ENCODE results near the gene ARNT2. TPM values are rescaled to one million over a fixed set of nuclear protein-coding genes. Genes with fewer than 3 reads are reported as not detected.

Gene ARNT2
- total RNA-seq, 1 experiment from 2014 or later = 7.0 TPM

- POLR2A ChIA-PET = no interaction called here
- Mint-ChIP-seq H3K27ac (no peak overlapping the region; the same call in 1 of the 2 replicates), H3K27me3 (ENCODE audit: low read depth) (no peaks in the 10 kb centered on the region; the same call in 1 of the 2 replicates), H3K36me3 (no peaks in the 10 kb centered on the region), H3K4me3 (no peak overlapping the region), H3K4me1 (peaks cover 23% of the 10 kb centered on the region), H3K9me3 (no peaks in the 10 kb centered on the region)
- CTCF ChIA-PET = interaction anchor here (2.3 kb wide), 1 partner anchor 186 kb away, joined by 5 read pairs; no protein-coding TSS in a partner anchor
- 0 out of 2 replicates have a peak, but pooled peaks have one; percentile 34 for ATAC-seq
- TF ChIP-seq HMGA2 (CRISPR knock-in tag; IDR thresholded peaks at IDR 0.05) (no peak), ELF4 (CRISPR knock-in tag; IDR thresholded peaks at IDR 0.05; ENCODE audit: low read depth) (no peak)
- DNase-seq (ENCODE audit: low spot score) = no peak
Observed at GRCh38 chr15:80590761-80591355, 186.7 kb downstream of the ARNT2 start.

DNA sequence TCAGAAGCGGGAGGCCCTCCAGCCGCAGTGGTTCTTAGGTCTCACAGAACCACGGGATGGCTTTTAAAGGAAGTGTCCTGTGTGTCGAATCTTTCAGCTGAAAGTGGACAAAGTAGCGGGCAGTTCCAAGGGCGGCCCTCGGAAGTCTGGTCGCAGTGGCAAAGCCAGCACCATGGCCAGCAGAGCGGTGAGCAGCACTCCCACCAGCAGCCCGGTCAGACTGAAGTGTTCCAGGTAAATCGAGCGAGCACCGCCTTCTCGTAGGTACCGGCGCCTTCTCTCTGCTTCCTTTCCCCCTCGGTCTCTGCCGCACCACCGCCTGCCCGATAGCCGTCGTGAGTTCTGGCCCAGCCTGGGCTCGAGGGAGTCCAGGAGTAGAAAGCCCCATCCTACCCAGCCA, 187.3 kb downstream of the ARNT2 start:
- H3K4me3 Mint-ChIP-seq = no peak overlapping the region
- peaks cover 17% of the 10 kb centered on the region for H3K4me1 Mint-ChIP-seq
- no peaks in the 10 kb centered on the region for H3K36me3 Mint-ChIP-seq

DNA sequence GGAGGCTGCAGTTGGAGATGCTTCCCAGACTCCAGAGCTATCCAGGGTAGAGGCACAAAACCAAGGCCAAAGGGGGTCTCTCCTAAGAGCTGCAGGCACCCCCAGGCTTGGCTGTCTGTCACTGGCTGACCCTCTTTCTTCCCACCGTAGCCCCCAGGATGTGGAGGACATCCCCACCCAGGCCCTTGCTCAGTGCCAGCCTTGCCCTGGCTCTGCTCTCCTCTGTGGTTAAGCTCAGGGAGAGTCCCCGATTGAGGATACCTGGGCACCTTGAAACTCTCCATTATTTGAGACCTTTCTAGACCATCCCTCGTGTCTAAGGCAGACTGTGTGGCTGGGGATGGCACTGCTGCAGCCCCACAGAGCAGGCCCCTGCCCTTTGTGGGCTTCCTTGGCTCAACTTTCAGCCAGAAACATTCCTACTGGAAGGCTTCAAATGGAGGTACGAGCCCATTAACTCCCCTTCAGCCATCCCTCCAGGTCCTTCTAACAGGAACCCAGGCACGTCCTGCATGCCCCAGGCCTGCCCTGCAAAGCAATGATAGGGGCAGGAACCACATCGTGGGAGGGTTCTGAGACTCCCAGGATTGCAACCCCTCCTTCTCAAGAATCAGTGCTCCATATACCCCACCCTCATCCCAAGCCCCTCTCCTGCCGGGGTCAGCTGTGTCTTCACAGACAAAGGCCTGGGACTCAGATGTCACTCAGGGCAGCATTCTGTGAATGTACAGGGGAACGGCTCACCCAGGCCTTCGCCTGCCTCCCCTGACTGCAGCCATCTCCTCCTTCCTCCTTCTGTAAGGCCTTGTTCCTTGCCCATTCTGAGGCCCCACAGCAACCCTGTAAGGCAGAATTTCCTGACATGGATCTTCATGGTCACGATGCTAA, 188.0 kb downstream of the ARNT2 start:
- ChIA-PET POLR2A (no interaction called here), CTCF (interaction anchor here (1.4 to 2.3 kb wide), 2 partner anchors 25 to 184 kb away, joined by 3 to 5 read pairs; no protein-coding TSS in a partner anchor)
- H3K27ac Mint-ChIP-seq = no peak overlapping the region; the same call in 1 of the 2 replicates
- no peak overlapping the region for H3K4me3 Mint-ChIP-seq
- H3K4me1 Mint-ChIP-seq = peaks cover 10% of the 10 kb centered on the region
- H3K36me3 Mint-ChIP-seq = no peaks in the 10 kb centered on the region
- no peak for ATAC-seq
- no peaks in the 10 kb centered on the region; the same call in 1 of the 2 replicates for H3K27me3 Mint-ChIP-seq (ENCODE audit: low read depth)
- no peaks in the 10 kb centered on the region for H3K9me3 Mint-ChIP-seq
- DNase-seq (ENCODE audit: low spot score) = no peak
- no peak for TF ChIP-seq ZNF232 (CRISPR knock-in tag; IDR thresholded peaks at IDR 0.05)
- no peak for TF ChIP-seq MYBL2 (CRISPR knock-in tag; IDR thresholded peaks at IDR 0.05)
- no peak for TF ChIP-seq FOXJ3 (CRISPR knock-in tag; IDR thresholded peaks at IDR 0.05; ENCODE audit: borderline replicate concordance)
- TF ChIP-seq, protein P1, sequence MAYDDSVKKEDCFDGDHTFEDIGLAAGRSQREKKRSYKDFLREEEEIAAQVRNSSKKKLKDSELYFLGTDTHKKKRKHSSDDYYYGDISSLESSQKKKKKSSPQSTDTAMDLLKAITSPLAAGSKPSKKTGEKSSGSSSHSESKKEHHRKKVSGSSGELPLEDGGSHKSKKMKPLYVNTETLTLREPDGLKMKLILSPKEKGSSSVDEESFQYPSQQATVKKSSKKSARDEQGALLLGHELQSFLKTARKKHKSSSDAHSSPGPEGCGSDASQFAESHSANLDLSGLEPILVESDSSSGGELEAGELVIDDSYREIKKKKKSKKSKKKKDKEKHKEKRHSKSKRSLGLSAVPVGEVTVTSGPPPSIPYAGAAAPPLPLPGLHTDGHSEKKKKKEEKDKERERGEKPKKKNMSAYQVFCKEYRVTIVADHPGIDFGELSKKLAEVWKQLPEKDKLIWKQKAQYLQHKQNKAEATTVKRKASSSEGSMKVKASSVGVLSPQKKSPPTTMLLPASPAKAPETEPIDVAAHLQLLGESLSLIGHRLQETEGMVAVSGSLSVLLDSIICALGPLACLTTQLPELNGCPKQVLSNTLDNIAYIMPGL (CRISPR knock-in tag; IDR thresholded peaks at IDR 0.05) = no peak
- TF ChIP-seq, protein P2, sequence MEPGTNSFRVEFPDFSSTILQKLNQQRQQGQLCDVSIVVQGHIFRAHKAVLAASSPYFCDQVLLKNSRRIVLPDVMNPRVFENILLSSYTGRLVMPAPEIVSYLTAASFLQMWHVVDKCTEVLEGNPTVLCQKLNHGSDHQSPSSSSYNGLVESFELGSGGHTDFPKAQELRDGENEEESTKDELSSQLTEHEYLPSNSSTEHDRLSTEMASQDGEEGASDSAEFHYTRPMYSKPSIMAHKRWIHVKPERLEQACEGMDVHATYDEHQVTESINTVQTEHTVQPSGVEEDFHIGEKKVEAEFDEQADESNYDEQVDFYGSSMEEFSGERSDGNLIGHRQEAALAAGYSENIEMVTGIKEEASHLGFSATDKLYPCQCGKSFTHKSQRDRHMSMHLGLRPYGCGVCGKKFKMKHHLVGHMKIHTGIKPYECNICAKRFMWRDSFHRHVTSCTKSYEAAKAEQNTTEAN (CRISPR knock-in tag; IDR thresholded peaks at IDR 0.05) = no peak
- no peak for TF ChIP-seq TEAD1 (CRISPR knock-in tag; IDR thresholded peaks at IDR 0.05)
- no peak for TF ChIP-seq NR1H2 (CRISPR knock-in tag; IDR thresholded peaks at IDR 0.05)
- TF ChIP-seq JUN (CRISPR knock-in tag; IDR thresholded peaks at IDR 0.05) = no peak
- TF ChIP-seq ZNF281 (CRISPR knock-in tag; IDR thresholded peaks at IDR 0.05) = no peak
- no peak for TF ChIP-seq CBFB (CRISPR knock-in tag; IDR thresholded peaks at IDR 0.05; ENCODE audit: low read depth)
- TF ChIP-seq E2F4 (CRISPR knock-in tag; IDR thresholded peaks at IDR 0.05; ENCODE audit: borderline replicate concordance, low read depth) = no peak

More for the DNA sequence above, 187.3 kb downstream of the ARNT2 start:
- H3K27ac Mint-ChIP-seq = no peak overlapping the region; the same call in 1 of the 2 replicates
- DNase-seq (ENCODE audit: low spot score) = no peak
- TF ChIP-seq, protein P3, sequence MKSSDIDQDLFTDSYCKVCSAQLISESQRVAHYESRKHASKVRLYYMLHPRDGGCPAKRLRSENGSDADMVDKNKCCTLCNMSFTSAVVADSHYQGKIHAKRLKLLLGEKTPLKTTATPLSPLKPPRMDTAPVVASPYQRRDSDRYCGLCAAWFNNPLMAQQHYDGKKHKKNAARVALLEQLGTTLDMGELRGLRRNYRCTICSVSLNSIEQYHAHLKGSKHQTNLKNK (CRISPR knock-in tag; IDR thresholded peaks at IDR 0.05) = no peak
- no peak for TF ChIP-seq NR2C2 (CRISPR knock-in tag; IDR thresholded peaks at IDR 0.05)
- TF ChIP-seq, protein P4, sequence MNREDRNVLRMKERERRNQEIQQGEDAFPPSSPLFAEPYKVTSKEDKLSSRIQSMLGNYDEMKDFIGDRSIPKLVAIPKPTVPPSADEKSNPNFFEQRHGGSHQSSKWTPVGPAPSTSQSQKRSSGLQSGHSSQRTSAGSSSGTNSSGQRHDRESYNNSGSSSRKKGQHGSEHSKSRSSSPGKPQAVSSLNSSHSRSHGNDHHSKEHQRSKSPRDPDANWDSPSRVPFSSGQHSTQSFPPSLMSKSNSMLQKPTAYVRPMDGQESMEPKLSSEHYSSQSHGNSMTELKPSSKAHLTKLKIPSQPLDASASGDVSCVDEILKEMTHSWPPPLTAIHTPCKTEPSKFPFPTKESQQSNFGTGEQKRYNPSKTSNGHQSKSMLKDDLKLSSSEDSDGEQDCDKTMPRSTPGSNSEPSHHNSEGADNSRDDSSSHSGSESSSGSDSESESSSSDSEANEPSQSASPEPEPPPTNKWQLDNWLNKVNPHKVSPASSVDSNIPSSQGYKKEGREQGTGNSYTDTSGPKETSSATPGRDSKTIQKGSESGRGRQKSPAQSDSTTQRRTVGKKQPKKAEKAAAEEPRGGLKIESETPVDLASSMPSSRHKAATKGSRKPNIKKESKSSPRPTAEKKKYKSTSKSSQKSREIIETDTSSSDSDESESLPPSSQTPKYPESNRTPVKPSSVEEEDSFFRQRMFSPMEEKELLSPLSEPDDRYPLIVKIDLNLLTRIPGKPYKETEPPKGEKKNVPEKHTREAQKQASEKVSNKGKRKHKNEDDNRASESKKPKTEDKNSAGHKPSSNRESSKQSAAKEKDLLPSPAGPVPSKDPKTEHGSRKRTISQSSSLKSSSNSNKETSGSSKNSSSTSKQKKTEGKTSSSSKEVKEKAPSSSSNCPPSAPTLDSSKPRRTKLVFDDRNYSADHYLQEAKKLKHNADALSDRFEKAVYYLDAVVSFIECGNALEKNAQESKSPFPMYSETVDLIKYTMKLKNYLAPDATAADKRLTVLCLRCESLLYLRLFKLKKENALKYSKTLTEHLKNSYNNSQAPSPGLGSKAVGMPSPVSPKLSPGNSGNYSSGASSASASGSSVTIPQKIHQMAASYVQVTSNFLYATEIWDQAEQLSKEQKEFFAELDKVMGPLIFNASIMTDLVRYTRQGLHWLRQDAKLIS (CRISPR knock-in tag; IDR thresholded peaks at IDR 0.05; ENCODE audit: borderline replicate concordance) = no peak
- no peaks in the 10 kb centered on the region; the same call in 1 of the 2 replicates for H3K27me3 Mint-ChIP-seq (ENCODE audit: low read depth)
- ChIA-PET POLR2A (no interaction called here), CTCF (interaction anchor here (1.4 to 2.3 kb wide), 2 partner anchors 24 to 185 kb away, joined by 3 to 5 read pairs; no protein-coding TSS in a partner anchor)
- no peak for ATAC-seq
- H3K9me3 Mint-ChIP-seq = no peaks in the 10 kb centered on the region
